Erythroblast (primary cell): ENCODE results near the gene PFKFB3.
"Not testable (repeated sequence)": the region's sequence is repeated elsewhere in the genome, so short reads cannot be mapped to it uniquely, and the experiment has no call there.

Experiments
- DNase-seq, 2 experiments: peaks; one replicate each; lab custom pipeline; 2025; lab: John Stamatoyannopoulos, UW
- GATA1 ChIP-seq: IDR thresholded peaks from 2 replicates; pipeline ENCODE4 v1.6.1; 2011; ENCODE audit warnings: low read depth, mild to moderate bottlenecking, control low read depth, low read length, moderate library complexity
- POLR2A ChIP-seq: IDR thresholded peaks from 2 replicates; pipeline ENCODE4 v1.6.1; 2011; ENCODE audit warnings: mild to moderate bottlenecking, low read length

Gene PFKFB3

DNA sequence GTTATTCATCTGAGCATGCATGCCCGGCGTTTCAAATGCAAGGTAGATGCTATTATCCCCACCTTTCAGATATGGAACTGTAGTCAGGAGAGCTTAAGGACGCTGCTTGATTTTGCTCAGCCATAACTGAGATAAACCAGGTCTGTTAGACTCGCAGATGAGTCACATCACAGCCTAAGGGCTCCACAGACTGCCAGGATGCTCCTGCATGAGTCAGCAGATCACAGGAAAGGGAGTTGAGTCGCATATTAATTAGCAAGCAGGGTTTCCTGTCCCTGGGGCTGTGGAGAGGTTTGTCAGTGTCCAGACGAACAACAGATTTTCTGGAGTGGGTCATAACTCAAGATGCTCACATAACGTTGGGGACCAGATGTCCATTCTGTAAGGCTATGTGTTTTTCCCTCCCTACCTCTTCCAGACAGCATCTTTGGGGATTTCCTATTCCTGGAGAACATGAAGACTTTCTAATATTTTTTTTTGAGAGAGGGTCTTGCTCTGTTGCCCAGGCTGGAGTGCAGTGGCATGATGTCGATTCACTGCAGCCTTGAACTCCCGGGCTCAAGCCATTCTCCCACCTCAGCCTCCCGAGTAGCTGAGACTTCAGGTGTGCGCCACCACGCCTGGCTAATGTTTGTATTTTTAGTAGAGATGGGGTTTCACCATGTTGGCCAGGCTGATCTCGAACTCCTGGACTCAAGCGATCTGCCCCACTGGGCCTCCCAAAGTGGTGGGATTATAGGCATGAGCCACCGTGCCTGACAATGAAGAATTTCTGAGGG is 36.7 kb downstream of the PFKFB3 start:
- peak; percentile 24 to 64 for DNase-seq
- no peak for TF ChIP-seq GATA1
- no peak for TF ChIP-seq POLR2A

GRCh38 chr10:6240254-6240653 is 37.5 kb downstream of the PFKFB3 start:
- no peak for TF ChIP-seq GATA1
- no peak for TF ChIP-seq POLR2A

GRCh38 chr10:6242089-6242488 is 39.4 kb downstream of the PFKFB3 start:
- DNase-seq, result no peak
- TF ChIP-seq POLR2A (no peak), GATA1 (no peak)

More at GRCh38 chr10:6240254-6240653, 37.5 kb downstream of the PFKFB3 start:
- no peak for DNase-seq

GRCh38 chr10:6244510-6244909 is 41.8 kb downstream of the PFKFB3 start:
- no peak for TF ChIP-seq POLR2A
- TF ChIP-seq GATA1, result no peak
- no peak for DNase-seq

- no peak for TF ChIP-seq POLR2A
- TF ChIP-seq GATA1, result no peak
- DNase-seq, result no peak
Observed at GRCh38 chr10:6247041-6247712, 44.4 kb downstream of the PFKFB3 start.

GRCh38 chr10:6248908-6249307 is 46.2 kb downstream of the PFKFB3 start:
- DNase-seq, result not testable (repeated sequence)

DNA sequence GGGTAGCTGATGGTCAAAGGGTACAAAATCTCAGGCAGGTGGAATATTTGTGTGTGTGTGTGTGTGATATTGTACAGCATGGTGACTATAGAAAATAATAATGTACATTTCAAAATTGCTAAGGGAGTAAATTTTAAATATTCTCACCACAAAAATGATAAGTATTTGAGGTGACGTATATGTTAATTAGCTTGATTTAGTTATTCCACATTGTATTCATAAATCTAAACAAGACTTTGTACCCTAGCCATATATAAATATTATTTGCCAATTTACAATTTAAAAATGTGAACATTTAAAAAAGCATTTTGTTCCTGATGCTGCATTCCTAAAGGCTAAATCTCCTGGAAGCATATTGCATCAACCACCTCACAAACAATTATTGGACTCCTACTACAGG is 47.0 kb downstream of the PFKFB3 start:
- TF ChIP-seq GATA1, result no peak
- TF ChIP-seq POLR2A, result no peak

GRCh38 chr10:6250745-6251144 is 48.0 kb downstream of the PFKFB3 start:
- DNase-seq, result no peak
- TF ChIP-seq POLR2A (no peak), GATA1 (no peak)

More for the DNA sequence above, 47.0 kb downstream of the PFKFB3 start:
- no peak for DNase-seq

GRCh38 chr10:6254201-6254600 is 51.5 kb downstream of the PFKFB3 start:
- TF ChIP-seq POLR2A (no peak), GATA1 (no peak)
- no peak for DNase-seq

GRCh38 chr10:6255548-6256061 is 52.9 kb downstream of the PFKFB3 start:
- DNase-seq, result no peak
- no peak for TF ChIP-seq GATA1
- TF ChIP-seq POLR2A, result no peak

- no peak for DNase-seq
- TF ChIP-seq GATA1 (no peak), POLR2A (no peak)
Observed at GRCh38 chr10:6256439-6256838, 53.7 kb downstream of the PFKFB3 start.

DNA sequence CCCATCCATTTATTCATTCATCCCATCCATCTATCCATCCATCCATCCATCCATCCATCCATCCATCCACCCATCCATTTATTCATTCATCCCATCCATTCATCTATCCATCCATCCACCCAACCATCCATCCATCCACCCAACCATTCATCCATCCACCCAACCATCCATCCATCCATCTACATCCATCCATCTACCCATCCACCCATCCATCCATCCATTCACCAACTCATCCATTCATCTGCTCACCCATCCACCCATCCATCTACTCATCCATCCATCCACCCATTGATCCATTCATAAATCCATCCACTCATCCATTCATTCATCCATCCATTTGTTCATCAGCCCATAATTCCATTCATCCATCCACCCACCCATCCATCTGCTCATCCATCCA is 56.4 kb downstream of the PFKFB3 start:
- no peak for TF ChIP-seq POLR2A
- no peak for TF ChIP-seq GATA1

GRCh38 chr10:6260843-6261242 is 58.1 kb downstream of the PFKFB3 start:
- no peak for DNase-seq
- TF ChIP-seq GATA1, result no peak
- no peak for TF ChIP-seq POLR2A

More for the DNA sequence above, 56.4 kb downstream of the PFKFB3 start:
- DNase-seq, result no peak

DNA sequence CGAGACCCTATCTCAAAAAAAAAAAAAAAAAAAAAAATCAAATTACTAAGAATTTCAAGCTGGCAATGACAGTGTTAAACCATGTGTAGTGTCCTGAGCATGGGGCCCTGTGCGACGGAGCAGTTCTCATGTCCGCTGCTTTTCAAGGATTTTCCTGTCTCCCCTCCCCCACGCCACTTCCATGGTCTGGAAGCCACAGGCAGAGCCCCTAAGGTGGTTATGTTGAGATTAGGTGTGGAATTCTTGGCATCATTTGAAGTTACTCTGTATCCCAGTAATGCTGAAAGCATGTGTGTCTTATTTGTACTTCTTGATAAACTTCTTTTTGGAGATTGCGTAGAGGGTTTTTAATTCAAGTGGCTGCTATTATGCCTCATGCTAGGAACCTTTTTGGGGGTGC is 65.2 kb downstream of the PFKFB3 start:
- TF ChIP-seq GATA1, result no peak
- no peak for TF ChIP-seq POLR2A
- DNase-seq, result no peak

GRCh38 chr10:6269432-6269831 is 66.7 kb downstream of the PFKFB3 start:
- TF ChIP-seq POLR2A (no peak), GATA1 (no peak)
- DNase-seq, result no peak
